Heart left ventricle (tissue), 13 donors: ENCODE measurements around the gene KIF17.

Experiments
- CTCF ChIP-seq, 12 donors: fragments of 200-600 bp; sonication (generic) in 4 of 12; IDR thresholded peaks; one replicate each; pipeline versions ENCODE4 v1.5.0 to v1.8.0; 2018 to 2022; ENCODE audit warnings: antibody characterized with exemption in 12 of 12, mild to moderate bottlenecking in 5 of 12
- POLR2A ChIP-seq, 2 donors: fragments of 450-650 bp; IDR thresholded peaks; one replicate each; pipeline ENCODE4 v1.6.1; 2017; ENCODE audit warnings: antibody characterized with exemption in 2 of 2, mild to moderate bottlenecking in 2 of 2, moderate library complexity in 2 of 2
- donor health status: ischemic (EF 13 %, LVEDD 7.1; RV severe dilation, severe dysfunction).
- donor health status: DM: no; HTN: yes; CAD: no.
- donor health status: DM: no; HTN: no; CAD: no.
- donor health status: ischemic (EF 25% LVEDD 6.9; RV normal size, moderate dysfunction).
- donor health status: ischemic (EF 25% LVEDD 5.7; RV mildly dilated, moderate dysfunction).
- donor health status: ischemic (EF 35%, LVEDD 5.7; RV mildly dilated, moderate dysfunction).
- donor health status: nonischemic (EF 11% LVEDD 7.7; RV severe dilation, severe dysfunction).
- donor health status: DM: yes; HTN: yes; CAD: no.
- donor health status: PGD.
- donor health status: ischemic (EF 29% LVEDD 5.4; RV normal size, mild dysfunction).
- donor health status: nonischemic (EF 23%, LVEDD 6.1; RV moderate dilation, normal function).

- TF ChIP-seq CTCF (IDR thresholded peaks at IDR 0.05) (no peak), POLR2A (IDR thresholded peaks at IDR 0.05) (no peak)
Observed at GRCh38 chr1:20703124-20703756, 14.6 kb downstream of the KIF17 start.
